ENCODE measurements around the gene PGM1.
A peak's percentile ranks its signal among the peaks of the same experiment; 100 is the strongest.

PGM1 gene

DNA sequence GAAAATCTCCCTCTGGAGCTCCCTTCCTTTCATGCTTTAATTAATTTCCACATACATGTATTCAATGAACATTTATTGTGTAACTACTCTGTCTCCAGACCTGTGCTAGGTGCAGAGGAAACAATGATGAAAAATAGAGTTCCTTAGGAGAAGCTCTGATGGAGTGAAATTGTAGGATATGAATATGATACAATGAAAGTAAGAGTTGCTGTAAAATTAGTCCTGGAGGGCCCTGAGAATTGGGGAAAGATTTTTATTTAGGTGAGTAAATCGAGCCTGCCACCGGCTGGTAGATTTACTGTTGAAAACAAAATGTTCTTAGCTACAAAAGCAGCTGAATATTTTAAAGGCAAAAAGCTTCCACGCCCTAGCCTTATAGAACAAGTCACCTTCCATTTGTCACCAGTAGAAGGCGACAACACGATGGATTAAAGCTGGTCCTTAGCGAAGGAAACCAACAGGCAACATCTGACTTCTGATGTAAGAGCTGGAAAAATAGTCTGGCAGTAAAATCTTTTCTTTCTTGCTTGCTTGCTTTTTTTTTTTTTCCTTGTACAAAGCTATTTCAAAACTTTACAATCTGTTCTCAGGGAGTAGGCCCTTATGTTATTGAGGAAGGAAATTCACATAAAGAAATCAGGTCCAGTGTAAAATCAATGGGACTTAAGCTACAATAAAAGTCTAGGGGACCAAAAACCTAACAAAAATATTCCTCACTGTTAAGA lies 98.7 kb downstream of the PGM1 start:
- H3K4me1 ChIP-seq (ENCODE audit: insufficient read depth, low read length, severe bottlenecking) = no peaks in the 10 kb centered on the region
- H3K9me2 ChIP-seq (ENCODE audit: low read depth, low read length) = no peaks in the 10 kb centered on the region
- H3K79me2 ChIP-seq (ENCODE audit: insufficient read depth, low read length) = no peaks in the 10 kb centered on the region
- no peaks in the 10 kb centered on the region for H3K36me3 ChIP-seq (ENCODE audit: insufficient read depth, low read length)
- H3K9ac ChIP-seq (ENCODE audit: low read length) = no peak overlapping the region
- H2AFZ ChIP-seq (ENCODE audit: low read length) = no peak overlapping the region
- no peak overlapping the region for H3K4me2 ChIP-seq (ENCODE audit: low read length)
- TF ChIP-seq EZH2 (IDR thresholded peaks at IDR 0.05; ENCODE audit: borderline replicate concordance, low read length) = no peak
- TF ChIP-seq, protein P1, sequence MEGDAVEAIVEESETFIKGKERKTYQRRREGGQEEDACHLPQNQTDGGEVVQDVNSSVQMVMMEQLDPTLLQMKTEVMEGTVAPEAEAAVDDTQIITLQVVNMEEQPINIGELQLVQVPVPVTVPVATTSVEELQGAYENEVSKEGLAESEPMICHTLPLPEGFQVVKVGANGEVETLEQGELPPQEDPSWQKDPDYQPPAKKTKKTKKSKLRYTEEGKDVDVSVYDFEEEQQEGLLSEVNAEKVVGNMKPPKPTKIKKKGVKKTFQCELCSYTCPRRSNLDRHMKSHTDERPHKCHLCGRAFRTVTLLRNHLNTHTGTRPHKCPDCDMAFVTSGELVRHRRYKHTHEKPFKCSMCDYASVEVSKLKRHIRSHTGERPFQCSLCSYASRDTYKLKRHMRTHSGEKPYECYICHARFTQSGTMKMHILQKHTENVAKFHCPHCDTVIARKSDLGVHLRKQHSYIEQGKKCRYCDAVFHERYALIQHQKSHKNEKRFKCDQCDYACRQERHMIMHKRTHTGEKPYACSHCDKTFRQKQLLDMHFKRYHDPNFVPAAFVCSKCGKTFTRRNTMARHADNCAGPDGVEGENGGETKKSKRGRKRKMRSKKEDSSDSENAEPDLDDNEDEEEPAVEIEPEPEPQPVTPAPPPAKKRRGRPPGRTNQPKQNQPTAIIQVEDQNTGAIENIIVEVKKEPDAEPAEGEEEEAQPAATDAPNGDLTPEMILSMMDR (IDR thresholded peaks at IDR 0.05; ENCODE audit: low read length) = peak; percentile 79
- no peak overlapping the region for H3K27ac ChIP-seq (ENCODE audit: low read depth, low read length, poor library complexity, severe bottlenecking)
- H4K20me1 ChIP-seq (ENCODE audit: insufficient read depth, low read length) = no peaks in the 10 kb centered on the region
- H3K9me3 ChIP-seq (ENCODE audit: low read length) = no peaks in the 10 kb centered on the region
- H3F3A ChIP-seq (ENCODE audit: insufficient read depth, low read length) = no peaks in the 10 kb centered on the region
- peaks cover 3% of the 10 kb centered on the region; the same call in 1 of the 2 replicates for H3K27me3 ChIP-seq (ENCODE audit: insufficient read depth, low read length)
- no peak overlapping the region for H3K4me3 ChIP-seq (ENCODE audit: low read depth, low read length, poor library complexity, severe bottlenecking)

DNA sequence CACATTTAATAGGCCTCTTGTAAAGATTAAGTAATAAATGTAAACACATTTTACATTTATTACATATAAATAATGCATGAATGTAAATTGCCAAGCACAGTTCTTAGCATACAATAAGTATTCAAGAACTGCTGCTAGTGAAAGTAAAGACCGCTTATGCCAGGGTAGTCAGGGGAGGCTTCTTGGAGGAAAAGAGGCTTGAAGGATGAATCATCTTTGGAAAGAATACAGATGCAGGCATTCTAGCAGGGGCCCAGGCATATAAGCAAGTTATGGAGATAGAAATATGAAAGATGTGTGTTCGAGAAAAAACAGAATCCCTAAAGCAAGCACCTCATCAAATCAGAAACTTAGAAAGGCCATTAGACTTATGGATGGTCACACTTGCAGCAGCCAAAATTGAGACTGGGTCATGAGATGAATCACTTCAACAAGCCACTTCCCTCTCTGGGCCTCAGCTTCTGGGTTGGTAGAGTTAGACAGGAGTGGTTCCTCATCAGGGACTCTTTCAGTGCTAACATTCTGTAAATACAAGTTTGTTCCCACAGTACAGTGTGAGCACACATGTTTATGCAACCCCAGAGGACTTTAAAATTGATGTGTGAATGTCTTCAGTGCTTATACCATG lies 100.8 kb downstream of the PGM1 start:
- H3K4me2 ChIP-seq (ENCODE audit: low read length) = no peak overlapping the region
- TF ChIP-seq EZH2 (IDR thresholded peaks at IDR 0.05; ENCODE audit: borderline replicate concordance, low read length) = no peak
- TF ChIP-seq, protein P1 (IDR thresholded peaks at IDR 0.05; ENCODE audit: low read length) = no peak
- no peak overlapping the region for H2AFZ ChIP-seq (ENCODE audit: low read length)
- no peaks in the 10 kb centered on the region for H3K9me2 ChIP-seq (ENCODE audit: low read depth, low read length)
- no peak overlapping the region for H3K27ac ChIP-seq (ENCODE audit: low read depth, low read length, poor library complexity, severe bottlenecking)
- H3K36me3 ChIP-seq (ENCODE audit: insufficient read depth, low read length) = no peaks in the 10 kb centered on the region
- no peaks in the 10 kb centered on the region for H3K4me1 ChIP-seq (ENCODE audit: insufficient read depth, low read length, severe bottlenecking)
- H3K79me2 ChIP-seq (ENCODE audit: insufficient read depth, low read length) = no peaks in the 10 kb centered on the region
- H3K9me3 ChIP-seq (ENCODE audit: low read length) = no peaks in the 10 kb centered on the region
- no peaks in the 10 kb centered on the region for H3F3A ChIP-seq (ENCODE audit: insufficient read depth, low read length)
- no peaks in the 10 kb centered on the region for H3K27me3 ChIP-seq (ENCODE audit: insufficient read depth, low read length)
- H3K4me3 ChIP-seq (ENCODE audit: low read depth, low read length, poor library complexity, severe bottlenecking) = no peak overlapping the region
- no peak overlapping the region for H3K9ac ChIP-seq (ENCODE audit: low read length)
- no peaks in the 10 kb centered on the region for H4K20me1 ChIP-seq (ENCODE audit: insufficient read depth, low read length)

- H3K27ac ChIP-seq (ENCODE audit: low read depth, low read length, poor library complexity, severe bottlenecking) = no peak overlapping the region
- H4K20me1 ChIP-seq (ENCODE audit: insufficient read depth, low read length) = no peaks in the 10 kb centered on the region
- H3K9me3 ChIP-seq (ENCODE audit: low read length) = no peaks in the 10 kb centered on the region
- no peak for TF ChIP-seq EZH2 (IDR thresholded peaks at IDR 0.05; ENCODE audit: borderline replicate concordance, low read length)
- TF ChIP-seq, protein P1 (IDR thresholded peaks at IDR 0.05; ENCODE audit: low read length) = no peak
- no peak overlapping the region for H3K4me2 ChIP-seq (ENCODE audit: low read length)
- no peak overlapping the region for H3K4me3 ChIP-seq (ENCODE audit: low read depth, low read length, poor library complexity, severe bottlenecking)
- H3K9ac ChIP-seq (ENCODE audit: low read length) = no peak overlapping the region
- H2AFZ ChIP-seq (ENCODE audit: low read length) = no peak overlapping the region
- no peaks in the 10 kb centered on the region for H3K79me2 ChIP-seq (ENCODE audit: insufficient read depth, low read length)
- H3F3A ChIP-seq (ENCODE audit: insufficient read depth, low read length) = no peaks in the 10 kb centered on the region
- H3K9me2 ChIP-seq (ENCODE audit: low read depth, low read length) = no peaks in the 10 kb centered on the region
- H3K27me3 ChIP-seq (ENCODE audit: insufficient read depth, low read length) = no peaks in the 10 kb centered on the region
- no peaks in the 10 kb centered on the region for H3K36me3 ChIP-seq (ENCODE audit: insufficient read depth, low read length)
- H3K4me1 ChIP-seq (ENCODE audit: insufficient read depth, low read length, severe bottlenecking) = no peaks in the 10 kb centered on the region
These were observed 105.0 kb downstream of the PGM1 start for GRCh38 chr1:63698001-63698838.

Measured in OCI-LY1 (cell line).